ENCODE data around the gene DDX60.
"Not testable (repeated sequence)": the region's sequence is repeated elsewhere in the genome, so short reads cannot be mapped to it uniquely, and the experiment has no call there.

The DDX60 gene

DNA sequence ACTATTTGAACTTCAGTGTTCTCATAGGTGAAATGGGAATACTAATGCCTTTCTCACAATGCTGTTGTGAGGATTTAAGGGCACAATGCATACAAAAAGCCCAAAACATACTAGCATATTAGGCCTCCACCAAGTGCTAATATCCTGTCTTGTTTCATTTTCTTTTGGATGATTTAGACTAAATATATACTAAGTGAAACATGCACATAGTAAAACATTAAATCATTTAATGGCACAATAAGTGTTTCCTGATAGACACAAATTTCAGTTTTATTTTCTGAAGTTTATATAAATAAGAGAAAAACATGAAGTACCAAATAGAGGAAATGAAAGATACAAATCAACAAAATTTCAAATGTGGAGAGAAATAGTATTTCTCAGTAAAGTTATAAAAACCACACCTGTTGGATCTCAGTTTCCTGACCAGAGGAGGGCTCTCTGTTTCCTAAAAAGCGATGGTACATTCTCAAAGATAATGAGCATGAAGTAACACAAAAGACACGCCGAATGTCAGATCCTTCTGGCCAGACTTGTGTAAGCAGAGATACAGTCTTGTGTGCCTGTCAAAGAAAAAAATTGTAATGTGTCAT, 25.1 kb downstream of the DDX60 start:
- no peak overlapping the region for H3K4me3 ChIP-seq
- DNase-seq (ENCODE audit: low spot score), result no peak
- no peak overlapping the region for H3K27ac ChIP-seq
- TF ChIP-seq, protein P1, sequence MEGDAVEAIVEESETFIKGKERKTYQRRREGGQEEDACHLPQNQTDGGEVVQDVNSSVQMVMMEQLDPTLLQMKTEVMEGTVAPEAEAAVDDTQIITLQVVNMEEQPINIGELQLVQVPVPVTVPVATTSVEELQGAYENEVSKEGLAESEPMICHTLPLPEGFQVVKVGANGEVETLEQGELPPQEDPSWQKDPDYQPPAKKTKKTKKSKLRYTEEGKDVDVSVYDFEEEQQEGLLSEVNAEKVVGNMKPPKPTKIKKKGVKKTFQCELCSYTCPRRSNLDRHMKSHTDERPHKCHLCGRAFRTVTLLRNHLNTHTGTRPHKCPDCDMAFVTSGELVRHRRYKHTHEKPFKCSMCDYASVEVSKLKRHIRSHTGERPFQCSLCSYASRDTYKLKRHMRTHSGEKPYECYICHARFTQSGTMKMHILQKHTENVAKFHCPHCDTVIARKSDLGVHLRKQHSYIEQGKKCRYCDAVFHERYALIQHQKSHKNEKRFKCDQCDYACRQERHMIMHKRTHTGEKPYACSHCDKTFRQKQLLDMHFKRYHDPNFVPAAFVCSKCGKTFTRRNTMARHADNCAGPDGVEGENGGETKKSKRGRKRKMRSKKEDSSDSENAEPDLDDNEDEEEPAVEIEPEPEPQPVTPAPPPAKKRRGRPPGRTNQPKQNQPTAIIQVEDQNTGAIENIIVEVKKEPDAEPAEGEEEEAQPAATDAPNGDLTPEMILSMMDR (IDR thresholded peaks at IDR 0.05), result no peak

GRCh38 chr4:168291242-168291641, 27.3 kb downstream of the DDX60 start:
- Histone ChIP-seq H3K27ac (no peak overlapping the region), H3K4me3 (no peak overlapping the region)
- DNase-seq (ENCODE audit: low spot score), result no peak
- TF ChIP-seq, protein P1 (IDR thresholded peaks at IDR 0.05), result no peak

DNA sequence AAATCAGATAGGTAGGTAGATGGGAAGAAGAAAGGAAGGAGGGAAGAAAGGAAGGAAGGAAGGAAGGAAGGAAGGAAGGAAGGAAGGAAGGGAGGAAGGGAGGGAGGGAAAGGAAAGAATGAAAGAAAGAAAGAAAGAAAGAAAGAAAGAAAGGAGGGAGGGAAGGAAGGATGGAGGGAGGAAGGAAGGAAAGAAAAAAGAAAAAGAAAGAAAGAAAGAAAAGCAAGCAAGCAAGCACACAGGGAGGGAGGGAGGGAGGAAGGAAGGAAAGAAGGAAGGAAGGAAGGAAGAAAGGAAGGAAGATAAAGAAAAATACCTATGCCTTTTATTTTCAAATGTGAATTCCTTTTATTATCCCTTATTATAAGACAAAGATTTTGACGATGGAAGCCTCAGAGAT, 32.7 kb downstream of the DDX60 start:
- DNase-seq (ENCODE audit: low spot score); H3K4me3 ChIP-seq; H3K27ac ChIP-seq: not testable (repeated sequence)

- TF ChIP-seq, protein P1 (IDR thresholded peaks at IDR 0.05), result no peak
- Histone ChIP-seq H3K27ac (no peak overlapping the region), H3K4me3 (no peak overlapping the region)
- no peak for DNase-seq (ENCODE audit: low spot score)
Observed at GRCh38 chr4:168279556-168279955, 39.0 kb downstream of the DDX60 start.

DNA sequence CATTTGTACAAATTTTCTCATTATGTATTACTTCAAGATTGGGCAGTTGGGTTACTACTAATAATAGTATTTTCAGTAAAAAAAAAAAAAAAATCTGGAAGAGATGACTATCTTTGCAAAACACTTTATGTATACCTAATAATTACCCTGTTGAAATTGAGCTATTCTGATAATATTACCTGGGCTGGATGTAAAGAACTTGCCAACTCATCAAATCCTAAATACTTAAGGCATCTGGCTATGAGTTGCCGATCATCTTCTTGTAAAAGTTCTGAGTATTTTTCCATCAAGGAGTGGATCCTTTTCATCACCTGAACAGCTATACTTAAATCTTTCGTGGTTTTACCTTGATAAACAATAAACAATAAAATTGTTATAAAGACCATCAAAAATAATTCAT, 42.7 kb downstream of the DDX60 start:
- TF ChIP-seq, protein P1 (IDR thresholded peaks at IDR 0.05), result no peak
- DNase-seq (ENCODE audit: low spot score), result no peak
- Histone ChIP-seq H3K27ac (no peak overlapping the region), H3K4me3 (no peak overlapping the region)

DNA sequence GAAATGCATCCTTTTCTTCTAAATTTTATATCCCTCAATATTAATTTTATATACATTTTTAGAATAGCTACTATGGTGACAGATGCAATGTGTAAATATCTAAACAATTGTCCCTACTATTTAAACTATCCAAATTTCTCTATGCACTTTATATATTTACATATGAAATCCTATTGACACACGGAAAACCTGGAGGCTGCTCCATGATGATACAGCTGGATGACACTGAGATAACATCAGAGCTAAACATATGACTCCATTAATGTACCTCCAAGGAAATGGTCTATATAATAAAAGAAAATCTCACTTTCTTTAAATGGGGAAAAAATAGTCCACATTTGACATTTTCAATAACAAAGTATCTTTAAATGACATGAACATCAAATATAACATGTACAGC, 43.7 kb downstream of the DDX60 start:
- Histone ChIP-seq H3K27ac (no peak overlapping the region), H3K4me3 (no peak overlapping the region)
- TF ChIP-seq, protein P1 (IDR thresholded peaks at IDR 0.05), result no peak
- no peak for DNase-seq (ENCODE audit: low spot score)

- DNase-seq (ENCODE audit: low spot score), result no peak
- TF ChIP-seq, protein P1 (IDR thresholded peaks at IDR 0.05), result no peak
- H3K27ac ChIP-seq, result no peak overlapping the region
- no peak overlapping the region for H3K4me3 ChIP-seq
Observed at GRCh38 chr4:168273838-168274237, 44.7 kb downstream of the DDX60 start.

DNA sequence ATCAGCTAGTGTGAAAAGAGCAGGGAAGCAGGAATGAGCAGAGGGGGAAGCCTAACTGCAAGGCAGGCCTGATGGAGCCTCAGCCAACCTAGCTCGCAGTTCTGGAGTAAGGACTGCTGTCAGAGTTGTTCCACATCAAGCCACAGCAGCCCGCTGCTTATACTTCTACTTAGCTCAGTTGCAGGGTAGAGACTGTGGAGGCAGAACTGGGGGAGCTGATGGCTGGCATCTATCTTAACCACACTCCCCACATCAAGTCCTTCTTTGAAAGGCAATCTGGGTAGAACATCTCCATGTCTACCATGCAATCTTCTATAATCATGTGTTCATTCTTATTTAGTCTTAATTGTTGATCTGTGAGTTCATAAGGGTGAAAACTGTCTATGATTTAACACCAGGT, 46.1 kb downstream of the DDX60 start:
- Histone ChIP-seq H3K4me3 (no peak overlapping the region), H3K27ac (no peak overlapping the region)
- DNase-seq (ENCODE audit: low spot score), result no peak
- TF ChIP-seq, protein P1 (IDR thresholded peaks at IDR 0.05), result no peak
